ENCODE measurements around the gene VTA1.

DNA sequence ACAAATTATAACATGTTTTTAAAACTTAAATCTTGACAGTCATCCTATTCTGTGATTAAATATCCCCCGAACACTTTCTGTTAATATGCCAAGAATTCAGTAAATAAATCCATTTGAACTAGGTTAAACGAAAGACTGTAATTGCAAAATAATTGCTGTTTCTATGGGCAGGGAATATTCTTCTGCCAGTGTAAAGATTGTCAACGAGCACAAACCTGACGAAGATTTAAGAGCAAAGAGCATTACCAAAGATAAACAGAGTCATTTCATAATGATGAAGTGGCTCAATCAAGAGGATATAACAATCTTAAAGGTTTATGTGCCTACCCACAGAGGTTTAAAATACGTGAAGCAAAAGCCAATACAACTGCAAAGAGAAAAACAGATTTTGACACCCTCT, 78.5 kb downstream of the VTA1 start:
- TF ChIP-seq POLR2A (IDR thresholded peaks at IDR 0.05; ENCODE audit: extremely low read depth, insufficient read length): no peak
- TF ChIP-seq, protein P1, sequence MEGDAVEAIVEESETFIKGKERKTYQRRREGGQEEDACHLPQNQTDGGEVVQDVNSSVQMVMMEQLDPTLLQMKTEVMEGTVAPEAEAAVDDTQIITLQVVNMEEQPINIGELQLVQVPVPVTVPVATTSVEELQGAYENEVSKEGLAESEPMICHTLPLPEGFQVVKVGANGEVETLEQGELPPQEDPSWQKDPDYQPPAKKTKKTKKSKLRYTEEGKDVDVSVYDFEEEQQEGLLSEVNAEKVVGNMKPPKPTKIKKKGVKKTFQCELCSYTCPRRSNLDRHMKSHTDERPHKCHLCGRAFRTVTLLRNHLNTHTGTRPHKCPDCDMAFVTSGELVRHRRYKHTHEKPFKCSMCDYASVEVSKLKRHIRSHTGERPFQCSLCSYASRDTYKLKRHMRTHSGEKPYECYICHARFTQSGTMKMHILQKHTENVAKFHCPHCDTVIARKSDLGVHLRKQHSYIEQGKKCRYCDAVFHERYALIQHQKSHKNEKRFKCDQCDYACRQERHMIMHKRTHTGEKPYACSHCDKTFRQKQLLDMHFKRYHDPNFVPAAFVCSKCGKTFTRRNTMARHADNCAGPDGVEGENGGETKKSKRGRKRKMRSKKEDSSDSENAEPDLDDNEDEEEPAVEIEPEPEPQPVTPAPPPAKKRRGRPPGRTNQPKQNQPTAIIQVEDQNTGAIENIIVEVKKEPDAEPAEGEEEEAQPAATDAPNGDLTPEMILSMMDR (IDR thresholded peaks at IDR 0.05; ENCODE audit: low read depth, low read length): no peak
- no peak for TF ChIP-seq MYC (IDR thresholded peaks at IDR 0.05; ENCODE audit: low read depth, low read length)
- TF ChIP-seq, protein P2, sequence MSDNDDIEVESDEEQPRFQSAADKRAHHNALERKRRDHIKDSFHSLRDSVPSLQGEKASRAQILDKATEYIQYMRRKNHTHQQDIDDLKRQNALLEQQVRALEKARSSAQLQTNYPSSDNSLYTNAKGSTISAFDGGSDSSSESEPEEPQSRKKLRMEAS (IDR thresholded peaks at IDR 0.05; ENCODE audit: low read depth, low read length): no peak

Data from NB4 (cell line).